Activated naive CD8-positive, alpha-beta T cell treated with anti-CD3 and anti-CD28 coated beads, Interleukin-2, amount 10 ng/mL, durations not matched to agents 7 days and 5 days (primary cell): Measurements from ENCODE around the gene PHOSPHO1. TPM values are rescaled to one million over a fixed set of nuclear protein-coding genes. Genes with fewer than 3 reads are reported as not detected.

Source experiments
- ATAC-seq: fragments of 150-1000 bp; cut with Tn5 transposase; one replicate; pipeline ENCODE4 v1.10.0; 2021; ENCODE audit warnings: low read depth, moderate library complexity
- POLR2A ChIA-PET: fragments of 350-600 bp; sonication (Branson Sonifier 250); formaldehyde crosslinking; loops from one replicate; lab custom pipeline; 2021; ENCODE audit warnings: antibody characterized with exemption; lab: Charles Lee
- DNase-seq: peaks from one replicate; pipeline ENCODE4 v3.0.0; 2021
- H3K27ac Mint-ChIP-seq: one replicate; pipeline ENCODE4 v1.8.0; 2022; ENCODE audit warnings: mild to moderate bottlenecking, mixed read lengths
- H3K27me3 Mint-ChIP-seq: one replicate; pipeline ENCODE4 v1.8.0; 2022; ENCODE audit warnings: mild to moderate bottlenecking, moderate library complexity, mixed read lengths
- H3K36me3 Mint-ChIP-seq: one replicate; pipeline ENCODE4 v1.8.0; 2021; ENCODE audit warnings: mild to moderate bottlenecking, mixed read lengths
- H3K4me1 Mint-ChIP-seq: one replicate; pipeline ENCODE4 v1.8.0; 2021; ENCODE audit warnings: mixed read lengths
- H3K4me3 Mint-ChIP-seq: one replicate; pipeline ENCODE4 v1.8.0; 2022; ENCODE audit warnings: mild to moderate bottlenecking, moderate library complexity, mixed read lengths
- H3K9me3 Mint-ChIP-seq: one replicate; pipeline ENCODE4 v1.8.0; 2021; ENCODE audit warnings: mixed read lengths
- total RNA-seq, 2 experiments: library from RNA; stranded (reverse); gene quantifications; one replicate each; pipeline ENCODE4 v1.2.3, GENCODE V29; 2021

PHOSPHO1 gene
- total RNA-seq, 2 experiments from 2014 or later: not detected

GRCh38 chr17:49239963-49240362 lies 9.4 kb upstream of the PHOSPHO1 start:
- POLR2A ChIA-PET: interaction anchor here (0.6 kb wide), 1 partner anchor 9 kb away, joined by 3 read pairs; the partner anchor contains the start of gene PHOSPHO1

DNA sequence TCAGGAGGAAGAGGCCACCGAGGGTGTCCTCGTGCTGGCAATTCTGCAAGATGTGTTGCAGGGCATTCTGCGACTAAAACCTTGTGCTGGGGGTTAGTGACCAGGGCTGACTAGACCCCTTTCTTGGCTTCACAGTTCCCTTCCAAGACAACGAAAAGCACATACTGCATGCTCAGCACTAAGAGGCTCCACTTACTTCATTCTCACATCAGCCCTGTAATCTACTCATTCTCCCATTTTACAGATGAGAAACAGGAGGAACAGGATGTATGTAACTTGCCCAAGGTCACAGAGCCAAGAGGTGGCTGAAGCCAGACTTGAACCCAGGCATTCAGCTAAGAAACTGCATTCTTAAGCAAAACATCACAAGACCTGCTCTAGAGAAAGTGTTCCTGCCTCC lies 5.3 kb upstream of the PHOSPHO1 start:
- Mint-ChIP-seq H3K27me3 (peaks cover 23% of the 10 kb centered on the region), H3K9me3 (no peaks in the 10 kb centered on the region), H3K27ac (no peak overlapping the region), H3K4me1 (peaks cover 6% of the 10 kb centered on the region), H3K4me3 (no peak overlapping the region), H3K36me3 (no peaks in the 10 kb centered on the region)
- ATAC-seq: no peak
- no peak for DNase-seq
- POLR2A ChIA-PET: interaction anchor here (0.8 kb wide), 1 partner anchor 8 kb away, joined by 3 read pairs; no protein-coding TSS in a partner anchor

More at GRCh38 chr17:49239963-49240362, 9.4 kb upstream of the PHOSPHO1 start:
- Mint-ChIP-seq H3K4me1 (no peaks in the 10 kb centered on the region), H3K4me3 (no peak overlapping the region), H3K9me3 (no peaks in the 10 kb centered on the region), H3K27ac (no peak overlapping the region), H3K27me3 (peaks cover 12% of the 10 kb centered on the region), H3K36me3 (no peaks in the 10 kb centered on the region)
- no peak for DNase-seq
- ATAC-seq: no peak

GRCh38 chr17:49234509-49235080 lies 4.0 kb upstream of the PHOSPHO1 start:
- ATAC-seq: no peak
- no peak for DNase-seq
- Mint-ChIP-seq H3K36me3 (no peaks in the 10 kb centered on the region), H3K4me1 (peaks cover 7% of the 10 kb centered on the region), H3K27me3 (peaks cover 22% of the 10 kb centered on the region), H3K9me3 (no peaks in the 10 kb centered on the region), H3K4me3 (no peak overlapping the region), H3K27ac (no peak overlapping the region)
- POLR2A ChIA-PET: no interaction called here

DNA sequence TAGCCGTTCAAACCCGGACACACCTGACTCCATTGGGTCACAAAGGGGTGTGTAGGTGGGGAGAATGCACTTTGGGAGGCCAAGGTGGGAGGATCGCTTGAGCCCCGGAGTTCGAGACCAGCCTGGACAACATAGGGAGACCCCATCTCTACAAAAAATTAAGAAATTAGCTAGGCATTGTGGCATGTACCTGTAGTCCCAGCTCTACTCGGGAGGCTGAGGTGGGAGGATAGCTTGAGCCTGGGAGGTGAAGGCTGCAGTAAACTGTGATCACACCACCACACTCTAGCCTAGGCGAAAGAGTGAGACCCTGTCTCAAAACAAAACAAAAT lies 942 bp upstream of the PHOSPHO1 start:
- H3K4me1 Mint-ChIP-seq: peaks cover 10% of the 10 kb centered on the region
- POLR2A ChIA-PET: interaction anchor here (0.6 to 1.3 kb wide), 3 partner anchors 19 to 157 kb away, joined by 3 to 7 read pairs (median 3); no protein-coding TSS in a partner anchor
- H3K36me3 Mint-ChIP-seq: no peaks in the 10 kb centered on the region
- DNase-seq (no peak), ATAC-seq (no peak)
- H3K27ac Mint-ChIP-seq: no peak overlapping the region
- peak overlapping the region; percentile 81 for H3K4me3 Mint-ChIP-seq
- peaks cover 18% of the 10 kb centered on the region for H3K27me3 Mint-ChIP-seq
- H3K9me3 Mint-ChIP-seq: no peaks in the 10 kb centered on the region

- DNase-seq (peak; percentile 40), ATAC-seq (no peak)
- Mint-ChIP-seq H3K27me3 (peaks cover 18% of the 10 kb centered on the region), H3K4me1 (peaks cover 17% of the 10 kb centered on the region), H3K9me3 (no peaks in the 10 kb centered on the region), H3K36me3 (peaks cover 2% of the 10 kb centered on the region), H3K27ac (no peak overlapping the region), H3K4me3 (peak overlapping the region; percentile 81)
- POLR2A ChIA-PET: interaction anchor here (0.5 to 6.5 kb wide), 8 partner anchors 8 to 50 kb away, joined by 3 to 44 read pairs (median 4); no protein-coding TSS in a partner anchor
These were observed 584 bp downstream of the PHOSPHO1 start for GRCh38 chr17:49229805-49230600.

GRCh38 chr17:49229076-49229804 lies 1.3 kb downstream of the PHOSPHO1 start:
- Mint-ChIP-seq H3K36me3 (peaks cover 4% of the 10 kb centered on the region), H3K4me3 (peak overlapping the region; percentile 55), H3K4me1 (peaks cover 21% of the 10 kb centered on the region), H3K27ac (no peak overlapping the region), H3K27me3 (peaks cover 21% of the 10 kb centered on the region), H3K9me3 (no peaks in the 10 kb centered on the region)
- ATAC-seq: no peak
- DNase-seq: no peak
- POLR2A ChIA-PET: interaction anchor here (1.2 to 6.5 kb wide), 6 partner anchors 11 to 49 kb away, joined by 3 to 44 read pairs (median 6); no protein-coding TSS in a partner anchor

DNA sequence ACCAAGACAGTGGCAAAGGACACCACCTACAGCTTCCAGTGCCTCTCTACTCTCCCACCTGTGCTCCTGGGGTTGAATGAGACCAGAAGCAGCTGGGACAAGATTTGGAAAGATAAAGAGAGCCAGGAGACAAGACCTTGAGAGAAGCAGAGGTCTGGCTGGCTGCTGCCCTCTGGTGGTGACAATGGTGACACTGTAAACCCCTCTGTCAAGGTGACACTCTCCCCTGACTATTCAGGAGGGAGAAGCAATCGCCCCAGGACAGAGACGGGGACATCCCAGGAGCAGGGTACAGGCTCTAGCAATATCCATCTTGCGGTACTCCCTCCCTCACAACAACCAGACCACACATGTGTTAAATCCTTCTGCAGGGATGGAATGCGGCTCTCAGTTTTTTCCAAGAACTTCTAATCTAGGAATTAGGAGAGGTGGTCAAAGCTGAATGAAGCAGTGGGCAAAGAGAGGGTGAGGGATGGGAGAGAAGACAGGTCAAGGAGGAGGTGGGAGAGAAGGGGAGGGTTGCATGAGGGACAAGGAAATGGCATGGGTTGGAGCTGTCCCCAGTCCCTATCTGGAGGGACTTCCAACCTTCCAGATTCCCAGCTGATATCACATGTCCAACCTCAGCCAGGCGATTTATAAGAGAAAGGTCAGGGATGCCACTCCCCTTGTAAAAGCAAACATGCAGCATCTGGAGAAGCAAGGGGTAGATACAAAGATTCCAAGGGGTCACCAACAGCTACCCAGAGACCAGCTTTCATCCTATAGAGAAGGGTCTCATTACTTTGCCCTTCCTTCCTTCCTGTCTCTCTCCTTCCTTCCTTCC lies 2.9 kb downstream of the PHOSPHO1 start:
- no peaks in the 10 kb centered on the region for H3K9me3 Mint-ChIP-seq
- peak; percentile 76 for DNase-seq
- H3K27me3 Mint-ChIP-seq: peaks cover 16% of the 10 kb centered on the region
- H3K27ac Mint-ChIP-seq: no peak overlapping the region
- POLR2A ChIA-PET: interaction anchor here (0.8 to 6.5 kb wide), 8 partner anchors 8 to 47 kb away, joined by 3 to 99 read pairs (median 6); partner anchors contain the start of genes ABI3 and GNGT2
- no peak overlapping the region for H3K4me3 Mint-ChIP-seq
- peaks cover 7% of the 10 kb centered on the region for H3K36me3 Mint-ChIP-seq
- peaks cover 32% of the 10 kb centered on the region for H3K4me1 Mint-ChIP-seq
- ATAC-seq: peak; percentile 28

DNA sequence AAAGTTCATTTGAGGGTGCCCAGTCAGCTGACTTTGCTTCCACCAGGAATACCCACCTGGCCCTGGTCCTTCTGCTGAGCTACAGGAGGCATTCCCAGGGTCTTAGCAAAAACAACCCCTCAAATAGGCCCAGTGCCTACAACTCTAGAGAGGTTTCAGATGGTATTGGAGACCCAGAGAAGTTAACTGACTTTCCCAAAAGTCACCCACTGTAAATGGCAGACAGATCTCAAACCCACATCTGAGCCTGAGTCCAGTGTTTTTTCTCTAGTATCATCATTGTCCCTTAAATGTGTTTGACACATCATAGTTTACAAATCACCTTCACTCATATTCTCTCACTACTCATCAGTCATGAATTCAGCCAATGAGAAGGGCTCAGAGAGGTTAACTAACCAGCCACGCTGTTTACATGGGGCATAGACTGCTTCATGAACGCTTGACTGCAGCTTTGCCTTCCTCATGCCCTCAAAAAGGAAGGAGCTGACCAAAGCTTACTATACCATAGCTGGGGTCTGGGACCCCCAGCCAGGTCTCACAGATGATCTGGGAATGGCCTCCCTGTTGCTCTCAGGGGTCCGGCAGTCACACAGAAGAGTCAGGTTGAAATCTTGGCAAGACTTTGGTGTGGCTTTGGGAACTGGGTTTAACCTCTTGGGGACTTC lies 3.7 kb downstream of the PHOSPHO1 start:
- Mint-ChIP-seq H3K4me3 (no peak overlapping the region), H3K4me1 (peaks cover 39% of the 10 kb centered on the region)

DNA sequence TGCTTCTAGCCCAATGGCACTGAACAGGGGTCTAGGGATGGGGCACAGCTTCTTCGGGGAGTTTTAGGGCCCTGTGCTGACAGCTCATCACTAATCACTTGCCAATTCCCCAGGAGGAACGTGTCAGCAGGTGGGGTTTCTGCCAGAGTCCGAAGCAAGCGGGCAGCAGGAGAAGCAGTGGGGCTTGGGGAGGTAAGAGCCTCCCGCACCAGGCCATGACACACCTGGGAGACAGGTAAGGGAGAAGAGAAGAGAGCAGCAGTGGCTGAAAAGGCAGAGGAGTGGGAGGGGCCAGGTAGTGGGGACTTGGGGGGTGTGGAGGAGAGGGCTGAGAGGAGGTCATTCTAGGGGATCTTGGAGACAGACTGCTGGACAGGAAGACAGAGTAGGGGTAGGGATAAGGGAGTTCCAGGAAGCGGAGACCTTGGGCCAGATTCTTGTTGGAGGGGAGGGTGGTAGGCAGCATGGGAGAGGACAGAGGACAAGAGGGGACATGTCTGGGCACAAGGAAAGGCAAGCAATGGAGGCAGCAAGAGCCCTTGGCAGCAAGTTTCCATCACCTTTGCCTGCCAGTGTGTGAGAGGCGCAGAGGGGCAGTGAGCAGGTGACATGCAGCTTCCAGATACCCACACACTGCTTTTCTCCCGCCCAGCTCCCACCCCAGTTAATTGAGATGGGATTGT lies 4.9 kb downstream of the PHOSPHO1 start:
- DNase-seq: peak; percentile 37
- H3K4me1 Mint-ChIP-seq: peaks cover 37% of the 10 kb centered on the region
- H3K27ac Mint-ChIP-seq: peak overlapping the region; percentile 18
- H3K4me3 Mint-ChIP-seq: peak overlapping the region; percentile 1
- H3K27me3 Mint-ChIP-seq: peaks cover 7% of the 10 kb centered on the region
- POLR2A ChIA-PET: interaction anchor here (0.6 to 6.5 kb wide), 10 partner anchors 13 to 501 kb away, joined by 3 to 99 read pairs (median 6); partner anchors contain the start of genes ABI3 and GNGT2
- ATAC-seq: no peak
- H3K36me3 Mint-ChIP-seq: peaks cover 16% of the 10 kb centered on the region
- no peaks in the 10 kb centered on the region for H3K9me3 Mint-ChIP-seq

More for the DNA sequence above, 3.7 kb downstream of the PHOSPHO1 start:
- no peak for ATAC-seq
- Mint-ChIP-seq H3K36me3 (peaks cover 14% of the 10 kb centered on the region), H3K27me3 (peaks cover 14% of the 10 kb centered on the region), H3K9me3 (no peaks in the 10 kb centered on the region), H3K27ac (no peak overlapping the region)
- POLR2A ChIA-PET: interaction anchor here (0.6 to 6.5 kb wide), 9 partner anchors 9 to 502 kb away, joined by 3 to 99 read pairs (median 5); partner anchors contain the start of genes ABI3 and GNGT2
- no peak for DNase-seq

GRCh38 chr17:49224997-49225337 lies 5.6 kb downstream of the PHOSPHO1 start:
- peaks cover 41% of the 10 kb centered on the region for H3K4me1 Mint-ChIP-seq
- no peak for ATAC-seq
- POLR2A ChIA-PET: interaction anchor here (0.5 to 6.5 kb wide), 9 partner anchors 12 to 452 kb away, joined by 3 to 99 read pairs (median 6); partner anchors contain the start of genes ABI3 and GNGT2
- peaks cover 20% of the 10 kb centered on the region for H3K36me3 Mint-ChIP-seq
- peak overlapping the region; percentile 67 for H3K4me3 Mint-ChIP-seq
- DNase-seq: peak; percentile 36
- peak overlapping the region; percentile 75 for H3K27ac Mint-ChIP-seq
- H3K27me3 Mint-ChIP-seq: peaks cover 7% of the 10 kb centered on the region
- no peaks in the 10 kb centered on the region for H3K9me3 Mint-ChIP-seq

DNA sequence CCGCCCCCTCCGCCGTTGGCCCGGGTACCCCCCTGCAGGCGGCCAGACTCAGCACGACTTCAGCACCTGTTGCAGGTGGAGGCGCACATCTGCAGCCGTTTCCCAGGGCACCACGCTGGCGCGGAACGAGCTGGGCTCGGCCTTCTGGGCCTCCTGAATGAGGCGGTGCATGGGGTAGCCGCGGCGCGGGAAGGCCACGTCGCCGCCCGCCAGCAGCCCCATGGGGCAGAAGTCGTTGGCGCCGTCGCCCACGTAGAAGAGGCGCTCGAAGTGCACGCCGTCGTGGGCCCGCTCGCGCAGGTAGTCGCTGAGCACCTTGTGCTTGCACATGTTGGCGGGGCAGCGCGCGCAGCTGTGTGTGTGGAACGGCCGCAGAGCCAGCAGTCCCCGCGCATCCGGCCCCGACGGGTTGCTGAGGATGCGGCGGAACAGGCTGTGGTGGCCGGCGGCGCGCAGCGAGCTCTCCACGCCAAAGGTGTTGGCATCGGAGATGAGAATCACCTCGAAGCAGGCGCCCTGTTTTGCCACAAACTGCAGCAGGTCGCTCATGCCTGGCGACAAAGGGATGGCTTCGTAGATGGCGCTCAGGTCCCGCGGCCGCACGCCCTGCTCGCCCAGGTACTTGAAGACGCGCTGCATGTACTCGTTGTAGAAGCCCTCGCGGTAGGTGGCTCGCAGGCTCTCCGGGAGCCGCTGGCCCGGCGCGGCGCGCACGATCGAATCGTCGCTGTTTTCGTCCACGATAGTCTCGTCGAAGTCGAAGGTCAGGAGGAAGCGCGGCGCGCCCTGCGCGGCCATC lies 6.2 kb downstream of the PHOSPHO1 start:
- Mint-ChIP-seq H3K27me3 (peaks cover 3% of the 10 kb centered on the region), H3K36me3 (peaks cover 22% of the 10 kb centered on the region), H3K4me3 (peak overlapping the region; percentile 67), H3K27ac (peak overlapping the region; percentile 75), H3K9me3 (no peaks in the 10 kb centered on the region), H3K4me1 (peaks cover 41% of the 10 kb centered on the region)
- ATAC-seq (peak; percentile 48), DNase-seq (peak; percentile 81)
- POLR2A ChIA-PET: interaction anchor here (0.5 to 6.5 kb wide), 11 partner anchors 12 to 453 kb away, joined by 3 to 99 read pairs (median 4); partner anchors contain the start of genes ABI3 and GNGT2
